Measurements from ENCODE around the gene NNMT.

DNA sequence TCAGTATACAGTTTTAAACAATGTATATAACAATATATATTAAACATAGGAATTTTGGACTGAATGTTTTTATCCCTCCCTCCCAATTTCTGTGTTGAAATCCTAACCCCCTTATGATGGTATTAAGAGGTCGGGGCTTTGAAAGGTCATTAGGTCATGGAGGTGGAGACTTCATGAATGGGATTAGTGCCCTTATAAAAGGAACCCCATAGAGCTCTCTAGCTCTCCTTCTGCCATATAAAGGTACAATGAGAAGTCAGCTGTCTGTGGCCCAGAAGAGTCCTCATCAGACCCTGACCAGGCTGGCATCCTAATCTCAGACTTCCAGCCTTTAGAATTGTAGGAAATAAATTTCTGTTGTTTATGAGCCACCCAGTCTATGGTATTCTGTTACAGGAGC lies 6.5 kb downstream of the NNMT start:
- no peak for TF ChIP-seq CTCF (optimal IDR thresholded peaks at IDR 0.05 in 1 of 3, IDR thresholded peaks at IDR 0.05 in 1 of 3, conservative IDR thresholded peaks at IDR 0.05 in 1 of 3; ENCODE audit: extremely low read depth in 1 of 3, insufficient read depth in 2 of 3, low read length in 3 of 3)
- TF ChIP-seq EZH2 (IDR thresholded peaks at IDR 0.05; ENCODE audit: low read length): no peak

All from keratinocyte (primary cell).